Upper lobe of left lung (tissue), 4 donors: Measurements from ENCODE around the gene ITPKC.

Source experiments
- CTCF ChIP-seq, 6 experiments: fragments of 450-650 bp in 4 of 6; fragments of 200-600 bp in 2 of 6; sonication (generic) in 2 of 6; IDR thresholded peaks; one replicate each; pipeline ENCODE4 v1.5.1; 2016 to 2019; ENCODE audit warnings: antibody characterized with exemption in 6 of 6
- EP300 ChIP-seq, 4 donors: sonication (generic); formaldehyde crosslinking; IDR thresholded peaks; one replicate each; pipeline ENCODE4 v1.5.1; 2017; ENCODE audit warnings: antibody characterized with exemption in 4 of 4, control low read depth in 2 of 4
- POLR2A ChIP-seq, 4 donors: fragments of 450-650 bp; IDR thresholded peaks; one replicate each; pipeline ENCODE4 v1.5.1; 2016 to 2017; ENCODE audit warnings: antibody characterized with exemption in 4 of 4, mild to moderate bottlenecking in 2 of 4
- POLR2AphosphoS5 ChIP-seq, 2 donors: sonication (generic); formaldehyde crosslinking; IDR thresholded peaks; one replicate each; pipeline ENCODE4 v1.5.1; 2017; ENCODE audit warnings: antibody characterized with exemption in 2 of 2

GRCh38 chr19:40681039-40681438 lies 35.9 kb upstream of the ITPKC start:
- TF ChIP-seq CTCF (IDR thresholded peaks at IDR 0.05) (no peak), POLR2AphosphoS5 (IDR thresholded peaks at IDR 0.05) (no peak), POLR2A (IDR thresholded peaks at IDR 0.05) (no peak), EP300 (IDR thresholded peaks at IDR 0.05) (no peak)
